ENCODE data around the gene DLGAP4.

DLGAP4 gene

GRCh38 chr20:36344517-36345132 is 38.5 kb downstream of the DLGAP4 start:
- DNase-seq = peak; percentile 63
- H2BK5ac ChIP-seq (ENCODE audit: low read depth, low read length, poor library complexity, severe bottlenecking) = no peak overlapping the region
- H3K4me1 ChIP-seq (ENCODE audit: control insufficient read depth, insufficient read depth, low read depth, low read length) = peaks cover 2% of the 10 kb centered on the region
- no peak overlapping the region for H3K23ac ChIP-seq (ENCODE audit: low read length in 2 of 2)
- H4K8ac ChIP-seq (ENCODE audit: low read length) = no peak overlapping the region
- no peaks in the 10 kb centered on the region for H3K9me3 ChIP-seq (ENCODE audit: control insufficient read depth, low read length)
- no peak overlapping the region for H2AFZ ChIP-seq (ENCODE audit: low read depth, low read length)
- H2BK12ac ChIP-seq (ENCODE audit: low read length in 2 of 2) = no peak overlapping the region
- no peak overlapping the region for H3K4ac ChIP-seq (ENCODE audit: low read depth in 1 of 2, low read length in 2 of 2)
- peaks cover 6 to 53% of the 10 kb centered on the region in 2 experiments for H3K27me3 ChIP-seq (ENCODE audit: control insufficient read depth in 1 of 2, insufficient read depth in 1 of 2, low read length in 2 of 2)
- no peak overlapping the region for H2BK120ac ChIP-seq (ENCODE audit: low read depth, low read length)
- 20% methylated on average over 4 of the region's 4 CpGs for WGBS
- no peak overlapping the region for H3K14ac ChIP-seq (ENCODE audit: low read length in 2 of 2)
- no peaks in the 10 kb centered on the region for H3K36me3 ChIP-seq (ENCODE audit: control insufficient read depth in 1 of 2, insufficient read depth in 2 of 2, low read depth in 1 of 2, low read length in 2 of 2)
- H3K9ac ChIP-seq (ENCODE audit: low read length) = no peak overlapping the region
- H3K18ac ChIP-seq (ENCODE audit: low read depth in 1 of 2, low read length in 2 of 2) = no peak overlapping the region
- H2BK15ac ChIP-seq (ENCODE audit: low read depth, poor library complexity, severe bottlenecking) = no peak overlapping the region
- no peak overlapping the region for H2AK5ac ChIP-seq (ENCODE audit: low read length, severe bottlenecking)
- no peak overlapping the region for H3K27ac ChIP-seq (ENCODE audit: low read length, poor library complexity, severe bottlenecking)
- H3K4me3 ChIP-seq (ENCODE audit: insufficient read depth in 1 of 2, low read depth in 1 of 2, low read length in 2 of 2) = no peak overlapping the region
- H4K91ac ChIP-seq (ENCODE audit: low read length) = no peak overlapping the region
- no peak overlapping the region for H3K4me2 ChIP-seq (ENCODE audit: low read length, poor library complexity, severe bottlenecking)
- no peaks in the 10 kb centered on the region for H3K79me1 ChIP-seq (replicated peaks; ENCODE audit: low read length, poor library complexity, severe bottlenecking)

- Histone ChIP-seq H3K79me1 (replicated peaks; ENCODE audit: low read length, poor library complexity, severe bottlenecking) (no peaks in the 10 kb centered on the region), H3K36me3 (ENCODE audit: control insufficient read depth in 1 of 2, insufficient read depth in 2 of 2, low read depth in 1 of 2, low read length in 2 of 2) (no peaks in the 10 kb centered on the region), H3K4me2 (ENCODE audit: low read length, poor library complexity, severe bottlenecking) (no peak overlapping the region), H3K9me3 (ENCODE audit: control insufficient read depth, low read length) (no peaks in the 10 kb centered on the region), H2BK12ac (ENCODE audit: low read length in 2 of 2) (no peak overlapping the region), H3K18ac (ENCODE audit: low read depth in 1 of 2, low read length in 2 of 2) (no peak overlapping the region), H3K23ac (ENCODE audit: low read length in 2 of 2) (no peak overlapping the region), H2BK15ac (ENCODE audit: low read depth, poor library complexity, severe bottlenecking) (no peak overlapping the region), H2BK120ac (ENCODE audit: low read depth, low read length) (no peak overlapping the region), H3K4me1 (ENCODE audit: control insufficient read depth, insufficient read depth, low read depth, low read length) (peaks cover 2% of the 10 kb centered on the region), H3K4ac (ENCODE audit: low read depth in 1 of 2, low read length in 2 of 2) (no peak overlapping the region), H4K91ac (ENCODE audit: low read length) (no peak overlapping the region), H2AK5ac (ENCODE audit: low read length, severe bottlenecking) (no peak overlapping the region), H3K9ac (ENCODE audit: low read length) (no peak overlapping the region), H3K27ac (ENCODE audit: low read length, poor library complexity, severe bottlenecking) (no peak overlapping the region), H2AFZ (ENCODE audit: low read depth, low read length) (no peak overlapping the region), H2BK5ac (ENCODE audit: low read depth, low read length, poor library complexity, severe bottlenecking) (no peak overlapping the region), H3K4me3 (ENCODE audit: insufficient read depth in 1 of 2, low read depth in 1 of 2, low read length in 2 of 2) (peak overlapping the region in 1 of 2 experiments; percentile 34), H3K14ac (ENCODE audit: low read length in 2 of 2) (no peak overlapping the region), H3K27me3 (ENCODE audit: control insufficient read depth in 1 of 2, insufficient read depth in 1 of 2, low read length in 2 of 2) (peaks cover 17 to 37% of the 10 kb centered on the region in 2 experiments), H4K8ac (ENCODE audit: low read length) (no peak overlapping the region)
- 77% methylated on average over 3 of the region's 3 CpGs for WGBS
- no peak for DNase-seq
Observed at GRCh38 chr20:36346256-36346655, 40.1 kb downstream of the DLGAP4 start.

DNA sequence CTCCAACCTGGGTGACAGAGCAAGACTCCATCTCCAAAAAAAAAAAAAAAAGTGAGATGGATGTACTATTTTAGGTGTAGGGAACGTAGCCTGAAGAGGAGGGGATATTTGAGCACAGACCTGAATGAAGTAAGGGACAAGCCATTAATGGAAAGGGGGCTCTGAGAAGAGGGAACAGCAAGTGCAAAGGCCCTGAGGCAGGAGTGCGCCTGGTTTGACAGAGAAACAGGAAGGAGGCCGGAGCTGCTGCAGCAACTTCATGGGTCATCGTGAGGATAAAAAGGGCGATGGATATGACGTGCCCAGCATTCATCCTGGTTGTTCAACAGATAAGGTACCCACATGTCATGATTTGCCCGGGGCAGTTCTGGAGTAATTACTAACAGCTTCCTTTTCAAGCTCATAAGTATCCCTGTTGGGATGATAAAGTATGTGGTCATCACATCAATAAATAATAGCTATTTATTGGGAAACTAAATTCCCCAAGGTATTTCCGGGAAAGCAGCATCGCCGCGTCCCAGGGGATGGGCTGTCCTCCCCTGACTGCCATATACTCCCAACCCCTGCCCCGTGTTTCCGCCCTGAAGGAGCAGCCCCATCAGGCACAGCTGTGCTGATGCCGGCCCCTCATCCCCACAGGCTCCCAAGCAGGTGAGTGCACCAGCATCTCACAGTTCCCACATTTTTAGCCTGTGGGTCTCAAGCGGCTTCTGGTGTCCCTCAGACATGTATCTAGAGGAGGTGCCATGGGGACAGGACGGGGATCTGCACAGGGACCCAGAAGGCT is 43.4 kb downstream of the DLGAP4 start:
- H3K9ac ChIP-seq (ENCODE audit: low read length) = no peak overlapping the region
- no peak overlapping the region for H2AFZ ChIP-seq (ENCODE audit: low read depth, low read length)
- H3K4me3 ChIP-seq (ENCODE audit: insufficient read depth in 1 of 2, low read depth in 1 of 2, low read length in 2 of 2) = no peak overlapping the region
- H3K4me1 ChIP-seq (ENCODE audit: control insufficient read depth, insufficient read depth, low read depth, low read length) = peaks cover 2% of the 10 kb centered on the region
- peaks cover 32 to 37% of the 10 kb centered on the region in 2 experiments for H3K27me3 ChIP-seq (ENCODE audit: control insufficient read depth in 1 of 2, insufficient read depth in 1 of 2, low read length in 2 of 2)
- no peaks in the 10 kb centered on the region for H3K79me1 ChIP-seq (replicated peaks; ENCODE audit: low read length, poor library complexity, severe bottlenecking)
- no peaks in the 10 kb centered on the region for H3K36me3 ChIP-seq (ENCODE audit: control insufficient read depth in 1 of 2, insufficient read depth in 2 of 2, low read depth in 1 of 2, low read length in 2 of 2)
- no peak overlapping the region for H3K14ac ChIP-seq (ENCODE audit: low read length in 2 of 2)
- WGBS = 80% methylated on average over 14 of the region's 16 CpGs
- no peak for DNase-seq
- H2BK5ac ChIP-seq (ENCODE audit: low read depth, low read length, poor library complexity, severe bottlenecking) = no peak overlapping the region
- no peak overlapping the region for H3K23ac ChIP-seq (ENCODE audit: low read length in 2 of 2)
- no peak overlapping the region for H4K8ac ChIP-seq (ENCODE audit: low read length)
- H2BK15ac ChIP-seq (ENCODE audit: low read depth, poor library complexity, severe bottlenecking) = no peak overlapping the region
- no peak overlapping the region for H4K91ac ChIP-seq (ENCODE audit: low read length)
- no peak overlapping the region for H3K27ac ChIP-seq (ENCODE audit: low read length, poor library complexity, severe bottlenecking)
- no peak overlapping the region for H3K18ac ChIP-seq (ENCODE audit: low read depth in 1 of 2, low read length in 2 of 2)
- no peak overlapping the region for H3K4ac ChIP-seq (ENCODE audit: low read depth in 1 of 2, low read length in 2 of 2)
- H3K9me3 ChIP-seq (ENCODE audit: control insufficient read depth, low read length) = no peaks in the 10 kb centered on the region
- H2BK120ac ChIP-seq (ENCODE audit: low read depth, low read length) = no peak overlapping the region
- no peak overlapping the region for H3K4me2 ChIP-seq (ENCODE audit: low read length, poor library complexity, severe bottlenecking)
- no peak overlapping the region for H2AK5ac ChIP-seq (ENCODE audit: low read length, severe bottlenecking)
- no peak overlapping the region for H2BK12ac ChIP-seq (ENCODE audit: low read length in 2 of 2)

DNA sequence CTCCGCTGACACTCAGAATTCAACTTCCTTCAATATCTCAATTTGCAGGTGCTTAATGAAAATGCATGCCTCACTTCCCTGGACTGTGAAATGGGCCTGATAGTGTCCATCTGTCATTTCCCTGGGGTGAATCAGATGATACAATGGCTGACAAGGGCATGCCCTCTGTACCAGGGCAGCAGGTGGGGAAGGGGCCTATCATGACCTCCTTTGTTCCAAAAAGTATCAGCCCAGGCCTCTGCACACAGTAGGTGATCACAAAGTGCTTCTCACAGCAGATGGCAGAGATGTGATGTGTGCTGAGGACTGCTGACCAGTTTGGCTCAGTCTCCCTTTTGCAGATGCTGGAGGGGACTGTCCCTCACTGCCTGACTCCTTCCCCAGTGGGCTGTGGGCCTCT is 44.3 kb downstream of the DLGAP4 start:
- no peak overlapping the region for H2BK5ac ChIP-seq (ENCODE audit: low read depth, low read length, poor library complexity, severe bottlenecking)
- no peaks in the 10 kb centered on the region for H3K9me3 ChIP-seq (ENCODE audit: control insufficient read depth, low read length)
- H3K79me1 ChIP-seq (replicated peaks; ENCODE audit: low read length, poor library complexity, severe bottlenecking) = no peaks in the 10 kb centered on the region
- WGBS = 100% methylated on average over 1 of the region's 1 CpG
- no peak overlapping the region for H4K8ac ChIP-seq (ENCODE audit: low read length)
- no peak overlapping the region for H3K4me3 ChIP-seq (ENCODE audit: insufficient read depth in 1 of 2, low read depth in 1 of 2, low read length in 2 of 2)
- DNase-seq = no peak
- no peak overlapping the region for H3K4ac ChIP-seq (ENCODE audit: low read depth in 1 of 2, low read length in 2 of 2)
- no peak overlapping the region for H3K4me2 ChIP-seq (ENCODE audit: low read length, poor library complexity, severe bottlenecking)
- no peak overlapping the region for H2BK12ac ChIP-seq (ENCODE audit: low read length in 2 of 2)
- H3K18ac ChIP-seq (ENCODE audit: low read depth in 1 of 2, low read length in 2 of 2) = no peak overlapping the region
- H3K9ac ChIP-seq (ENCODE audit: low read length) = no peak overlapping the region
- H3K27me3 ChIP-seq (ENCODE audit: control insufficient read depth in 1 of 2, insufficient read depth in 1 of 2, low read length in 2 of 2) = peaks cover 32 to 43% of the 10 kb centered on the region in 2 experiments
- H3K27ac ChIP-seq (ENCODE audit: low read length, poor library complexity, severe bottlenecking) = no peak overlapping the region
- no peak overlapping the region for H2AK5ac ChIP-seq (ENCODE audit: low read length, severe bottlenecking)
- no peak overlapping the region for H4K91ac ChIP-seq (ENCODE audit: low read length)
- no peak overlapping the region for H3K14ac ChIP-seq (ENCODE audit: low read length in 2 of 2)
- no peaks in the 10 kb centered on the region for H3K36me3 ChIP-seq (ENCODE audit: control insufficient read depth in 1 of 2, insufficient read depth in 2 of 2, low read depth in 1 of 2, low read length in 2 of 2)
- H3K4me1 ChIP-seq (ENCODE audit: control insufficient read depth, insufficient read depth, low read depth, low read length) = peaks cover 2% of the 10 kb centered on the region
- no peak overlapping the region for H2AFZ ChIP-seq (ENCODE audit: low read depth, low read length)
- no peak overlapping the region for H3K23ac ChIP-seq (ENCODE audit: low read length in 2 of 2)
- H2BK120ac ChIP-seq (ENCODE audit: low read depth, low read length) = no peak overlapping the region
- no peak overlapping the region for H2BK15ac ChIP-seq (ENCODE audit: low read depth, poor library complexity, severe bottlenecking)
